HT-29 (cell line): ENCODE results near the gene LYPD1. TPM values are rescaled to one million over a fixed set of nuclear protein-coding genes. Genes with fewer than 3 reads are reported as not detected.

Experiments used
- DNase-seq: peaks from one replicate; pipeline ENCODE4 v3.0.0-alpha.2; 2015; ENCODE audit warnings: low spot score
- total RNA-seq: library from RNA; depleted of rRNA; stranded (reverse); fragments of >200 nt; shearing (Covaris generic); gene quantifications from 2 replicates; pipeline ENCODE4 v1.2.3, GENCODE V29; 2014

Gene LYPD1
- total RNA-seq, 1 experiment from 2014 or later, result not detected

GRCh38 chr2:132595693-132596092 is 74.3 kb downstream of the LYPD1 start:
- DNase-seq, result no peak

GRCh38 chr2:132595186-132595585 is 74.8 kb downstream of the LYPD1 start:
- no peak for DNase-seq
